Fibroblast of villous mesenchyme (primary cell): ENCODE data around the gene RAB8A. TPM values are rescaled to one million over a fixed set of nuclear protein-coding genes. Genes with fewer than 3 reads are reported as not detected.

Experiments used
- DNase-seq: peaks from one replicate; pipeline ENCODE4 v3.0.0-alpha.2; 2010; ENCODE audit warnings: low read depth
- H3K4me3 ChIP-seq: 2 replicates; pipeline ENCODE4 v1.5.1; 2011; ENCODE audit warnings: low read depth, mild to moderate bottlenecking, low read length
- total RNA-seq: library from RNA; depleted of rRNA; stranded (reverse); fragments of >200 nt; gene quantifications from 2 replicates; pipeline ENCODE4 v1.2.3, GENCODE V29; 2012
- TF ChIP-seq, protein P1 (sequence below): IDR thresholded peaks from 2 replicates; pipeline ENCODE4 v1.5.1; 2012; ENCODE audit warnings: low read depth, mild to moderate bottlenecking, low read length; ENCODE audit not compliant: insufficient read depth

Gene RAB8A
- total RNA-seq, 1 donor, result 92.0 TPM

DNA sequence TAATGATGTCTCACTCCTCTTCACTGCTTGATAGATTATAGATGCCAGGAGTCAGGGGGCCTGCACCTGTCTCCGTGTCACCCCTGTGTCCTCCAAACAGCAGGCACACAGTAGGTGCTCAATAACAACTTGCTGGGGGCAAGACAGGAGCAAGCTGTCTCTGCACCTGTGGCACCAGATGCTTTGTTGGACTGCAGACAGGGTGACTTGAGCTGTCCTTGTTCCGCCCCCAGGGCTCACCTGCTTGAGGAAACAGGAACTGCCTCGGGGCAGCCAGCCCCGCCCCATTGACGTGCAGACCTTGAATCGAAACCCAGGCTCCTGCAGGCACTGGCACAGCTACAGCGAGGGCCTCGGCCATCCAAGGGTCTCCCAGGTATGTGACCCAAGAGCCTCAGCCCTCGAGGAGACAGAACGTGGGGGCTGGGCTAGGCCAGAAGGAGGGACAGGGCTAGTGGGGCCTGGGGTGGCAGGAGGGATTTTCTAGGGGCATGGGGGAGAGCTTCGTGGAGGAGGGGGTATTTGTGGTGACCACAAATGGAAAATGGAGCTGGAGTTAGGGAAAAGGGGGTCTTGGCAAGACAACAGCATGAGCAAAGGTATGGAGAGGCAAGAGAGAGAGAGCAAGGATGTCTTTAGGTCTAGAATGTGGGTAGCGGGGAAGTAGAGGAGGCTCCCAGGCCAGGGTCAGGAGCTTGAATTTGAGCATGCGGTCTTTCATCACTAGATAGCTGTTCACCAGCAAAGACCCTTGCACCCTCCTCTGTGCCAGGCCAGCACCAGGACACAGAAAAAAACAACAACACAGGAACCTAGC lies 31.9 kb downstream of the RAB8A start, which contains the start of gene HSH2D:
Gene HSH2D, plus strand, starts transcription at position 287 of the 817 bp plus-strand sequence. CDS start 5,066 bp downstream, outside the sequence.
- TF ChIP-seq, protein P1, sequence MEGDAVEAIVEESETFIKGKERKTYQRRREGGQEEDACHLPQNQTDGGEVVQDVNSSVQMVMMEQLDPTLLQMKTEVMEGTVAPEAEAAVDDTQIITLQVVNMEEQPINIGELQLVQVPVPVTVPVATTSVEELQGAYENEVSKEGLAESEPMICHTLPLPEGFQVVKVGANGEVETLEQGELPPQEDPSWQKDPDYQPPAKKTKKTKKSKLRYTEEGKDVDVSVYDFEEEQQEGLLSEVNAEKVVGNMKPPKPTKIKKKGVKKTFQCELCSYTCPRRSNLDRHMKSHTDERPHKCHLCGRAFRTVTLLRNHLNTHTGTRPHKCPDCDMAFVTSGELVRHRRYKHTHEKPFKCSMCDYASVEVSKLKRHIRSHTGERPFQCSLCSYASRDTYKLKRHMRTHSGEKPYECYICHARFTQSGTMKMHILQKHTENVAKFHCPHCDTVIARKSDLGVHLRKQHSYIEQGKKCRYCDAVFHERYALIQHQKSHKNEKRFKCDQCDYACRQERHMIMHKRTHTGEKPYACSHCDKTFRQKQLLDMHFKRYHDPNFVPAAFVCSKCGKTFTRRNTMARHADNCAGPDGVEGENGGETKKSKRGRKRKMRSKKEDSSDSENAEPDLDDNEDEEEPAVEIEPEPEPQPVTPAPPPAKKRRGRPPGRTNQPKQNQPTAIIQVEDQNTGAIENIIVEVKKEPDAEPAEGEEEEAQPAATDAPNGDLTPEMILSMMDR, result no peak
- no peak within 1 kb of the TSS for H3K4me3 ChIP-seq
- DNase-seq, result no peak

- no peak overlapping the region for H3K4me3 ChIP-seq
- TF ChIP-seq, protein P1, result no peak
- no peak for DNase-seq
Measured at GRCh38 chr19:16144216-16144581, 32.5 kb downstream of the RAB8A start.

- no peak overlapping the region for H3K4me3 ChIP-seq
- DNase-seq, result no peak
- TF ChIP-seq, protein P1, result no peak
Measured at GRCh38 chr19:16146112-16146511, 34.4 kb downstream of the RAB8A start.

- TF ChIP-seq, protein P1, result no peak
- no peak for DNase-seq
- no peak overlapping the region for H3K4me3 ChIP-seq
Measured at GRCh38 chr19:16148443-16149229, 36.9 kb downstream of the RAB8A start.

- no peak overlapping the region for H3K4me3 ChIP-seq
- TF ChIP-seq, protein P1, result no peak
- DNase-seq, result no peak
Measured at GRCh38 chr19:16153582-16154336, 42.1 kb downstream of the RAB8A start.

DNA sequence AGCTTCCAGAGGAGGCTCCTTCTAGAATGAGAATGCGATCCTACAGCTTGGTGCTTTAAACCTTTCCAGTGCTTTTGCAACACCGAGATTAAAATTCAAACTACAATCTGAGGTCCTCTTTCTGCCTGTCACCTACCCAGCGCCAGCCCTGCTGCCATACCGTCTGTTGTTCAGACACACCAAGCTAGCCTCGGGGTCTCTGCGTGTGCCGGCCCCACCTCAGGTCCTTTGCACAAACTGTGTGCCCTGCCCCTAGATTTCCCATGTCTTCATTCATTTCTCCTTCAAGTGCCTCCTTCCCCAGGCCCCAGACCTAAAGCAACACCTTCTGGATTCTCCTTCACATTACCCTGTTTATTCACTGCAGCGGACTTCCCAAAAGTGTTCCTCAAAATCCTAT lies 42.9 kb downstream of the RAB8A start:
- H3K4me3 ChIP-seq, result no peak overlapping the region
- TF ChIP-seq, protein P1, result no peak
- DNase-seq, result no peak
